HEK293 (cell line): ENCODE measurements around the gene PPP6R3.

ENCODE experiments used
- CTCF ChIA-PET: fragments of 350-600 bp; formaldehyde crosslinking; extraction: SDS; loops from one replicate; lab custom pipeline; 2021; ENCODE audit warnings: antibody characterized with exemption; lab: Yijun Ruan, JAX
- POLR2A ChIA-PET: fragments of 300-600 bp; formaldehyde crosslinking; extraction: SDS; loops from one replicate; lab custom pipeline; 2020; ENCODE audit warnings: antibody characterized with exemption, inconsistent platforms; lab: Yijun Ruan, JAX
- H3K27ac ChIP-seq: fragments of 200-500 bp; sonication (Bioruptor generic); 2 replicates; pipeline ENCODE4 v1.5.1; 2014; ENCODE audit warnings: low read depth, low read length, control low read depth, inconsistent platforms; ENCODE audit errors: extremely low read depth
- H3K36me3 ChIP-seq, 2 experiments: fragments of 200-500 bp in 1 of 2; sonication (Bioruptor generic) in 1 of 2; 1 replicate in 1 of 2; 2 replicates in 1 of 2; pipeline ENCODE4 v1.5.1; 2014 to 2017; ENCODE audit warnings: inconsistent platforms in 2 of 2, low read length in 2 of 2; ENCODE audit not compliant: control insufficient read depth in 2 of 2, insufficient read depth in 1 of 2
- H3K4me1 ChIP-seq: fragments of 200-500 bp; sonication (Bioruptor generic); 2 replicates; pipeline ENCODE4 v1.5.1; 2014; ENCODE audit warnings: mild to moderate bottlenecking, low read length, inconsistent platforms; ENCODE audit not compliant: control insufficient read depth, insufficient read depth
- H3K4me3 ChIP-seq: 2 replicates; pipeline ENCODE4 v1.5.1; 2011; ENCODE audit warnings: low read depth, mild to moderate bottlenecking, control low read depth, low read length, moderate library complexity
- H3K9me3 ChIP-seq: fragments of 200-500 bp; sonication (Bioruptor generic); 2 replicates; pipeline ENCODE4 v1.5.1; 2014; ENCODE audit warnings: low read depth, low read length, inconsistent platforms; ENCODE audit not compliant: control insufficient read depth, insufficient read depth
- GLIS2 ChIP-seq: fragments of 450-650 bp; formaldehyde crosslinking; IDR thresholded peaks from 2 replicates; pipeline ENCODE4 v1.5.1; 2016; ENCODE audit warnings: missing biosample characterization, missing genetic modification characterization
- INSM2 ChIP-seq: fragments of 450-650 bp; formaldehyde crosslinking; IDR thresholded peaks from 2 replicates; pipeline ENCODE4 v1.5.1; 2016; ENCODE audit warnings: missing biosample characterization, missing genetic modification characterization
- MZF1 ChIP-seq: fragments of 450-650 bp; formaldehyde crosslinking; IDR thresholded peaks from 2 replicates; pipeline ENCODE4 v1.5.1; 2017; ENCODE audit warnings: missing biosample characterization, missing genetic modification characterization, borderline replicate concordance
- REPIN1 ChIP-seq: fragments of 450-650 bp; formaldehyde crosslinking; IDR thresholded peaks from 2 replicates; pipeline ENCODE4 v1.5.1; 2017; ENCODE audit warnings: missing biosample characterization, missing genetic modification characterization, low read depth
- REST ChIP-seq: fragments of 450-650 bp; formaldehyde crosslinking; IDR thresholded peaks from 2 replicates; pipeline ENCODE4 v1.5.1; 2016; ENCODE audit warnings: missing biosample characterization, missing genetic modification characterization
- SCRT2 ChIP-seq: fragments of 450-650 bp; formaldehyde crosslinking; IDR thresholded peaks from 2 replicates; pipeline ENCODE4 v1.5.1; 2016; ENCODE audit warnings: missing biosample characterization, missing genetic modification characterization
- ZBTB6 ChIP-seq: fragments of 450-650 bp; formaldehyde crosslinking; IDR thresholded peaks from 2 replicates; pipeline ENCODE4 v1.5.1; 2017; ENCODE audit warnings: missing biosample characterization, missing genetic modification characterization
- ZNF138 ChIP-seq: fragments of 450-650 bp; formaldehyde crosslinking; IDR thresholded peaks from 2 replicates; pipeline ENCODE4 v1.5.1; 2016; ENCODE audit warnings: missing biosample characterization, missing genetic modification characterization, borderline replicate concordance
- ZNF146 ChIP-seq: fragments of 450-650 bp; formaldehyde crosslinking; IDR thresholded peaks from 2 replicates; pipeline ENCODE4 v1.5.1; 2016; ENCODE audit warnings: missing biosample characterization, missing genetic modification characterization
- ZNF175 ChIP-seq: fragments of 450-650 bp; formaldehyde crosslinking; IDR thresholded peaks from 2 replicates; pipeline ENCODE4 v1.5.1; 2016; ENCODE audit warnings: missing biosample characterization, missing genetic modification characterization
- ZNF266 ChIP-seq: fragments of 450-650 bp; formaldehyde crosslinking; IDR thresholded peaks from 2 replicates; pipeline ENCODE4 v1.5.1; 2016; ENCODE audit warnings: missing biosample characterization, missing genetic modification characterization, low read depth
- ZNF311 ChIP-seq: fragments of 450-650 bp; formaldehyde crosslinking; IDR thresholded peaks from 2 replicates; pipeline ENCODE4 v1.5.1; 2017; ENCODE audit warnings: missing biosample characterization, missing genetic modification characterization, borderline replicate concordance
- ZNF366 ChIP-seq: fragments of 450-650 bp; formaldehyde crosslinking; conservative IDR thresholded peaks from 2 replicates; pipeline ENCODE4 v1.5.1; 2016; ENCODE audit warnings: missing biosample characterization, missing genetic modification characterization
- ZNF398 ChIP-seq: fragments of 450-650 bp; formaldehyde crosslinking; IDR thresholded peaks from 2 replicates; pipeline ENCODE4 v1.5.1; 2017; ENCODE audit warnings: missing biosample characterization, missing genetic modification characterization
- ZNF433 ChIP-seq: fragments of 450-650 bp; formaldehyde crosslinking; IDR thresholded peaks from 2 replicates; pipeline ENCODE4 v1.5.1; 2016; ENCODE audit warnings: missing biosample characterization, missing genetic modification characterization, low read depth
- ZNF561 ChIP-seq: fragments of 450-650 bp; IDR thresholded peaks from 2 replicates; pipeline ENCODE4 v1.5.1; 2018; ENCODE audit warnings: missing biosample characterization, missing genetic modification characterization, borderline replicate concordance
- ZNF660 ChIP-seq: fragments of 450-650 bp; IDR thresholded peaks from 2 replicates; pipeline ENCODE4 v1.5.1; 2018; ENCODE audit warnings: missing biosample characterization, mild to moderate bottlenecking, missing genetic modification characterization
- ZNF747 ChIP-seq: fragments of 450-650 bp; formaldehyde crosslinking; IDR thresholded peaks from 2 replicates; pipeline ENCODE4 v1.5.1; 2016; ENCODE audit warnings: missing biosample characterization, missing genetic modification characterization
- TF ChIP-seq, protein P1 (sequence below): fragments of 450-650 bp; formaldehyde crosslinking; IDR thresholded peaks from 2 replicates; pipeline ENCODE4 v1.5.1; 2016; ENCODE audit warnings: missing biosample characterization, missing genetic modification characterization
- TF ChIP-seq, protein P2 (sequence below): fragments of 450-650 bp; formaldehyde crosslinking; IDR thresholded peaks from 2 replicates; pipeline ENCODE4 v1.5.1; 2017; ENCODE audit warnings: missing biosample characterization, missing genetic modification characterization

PPP6R3 gene

DNA sequence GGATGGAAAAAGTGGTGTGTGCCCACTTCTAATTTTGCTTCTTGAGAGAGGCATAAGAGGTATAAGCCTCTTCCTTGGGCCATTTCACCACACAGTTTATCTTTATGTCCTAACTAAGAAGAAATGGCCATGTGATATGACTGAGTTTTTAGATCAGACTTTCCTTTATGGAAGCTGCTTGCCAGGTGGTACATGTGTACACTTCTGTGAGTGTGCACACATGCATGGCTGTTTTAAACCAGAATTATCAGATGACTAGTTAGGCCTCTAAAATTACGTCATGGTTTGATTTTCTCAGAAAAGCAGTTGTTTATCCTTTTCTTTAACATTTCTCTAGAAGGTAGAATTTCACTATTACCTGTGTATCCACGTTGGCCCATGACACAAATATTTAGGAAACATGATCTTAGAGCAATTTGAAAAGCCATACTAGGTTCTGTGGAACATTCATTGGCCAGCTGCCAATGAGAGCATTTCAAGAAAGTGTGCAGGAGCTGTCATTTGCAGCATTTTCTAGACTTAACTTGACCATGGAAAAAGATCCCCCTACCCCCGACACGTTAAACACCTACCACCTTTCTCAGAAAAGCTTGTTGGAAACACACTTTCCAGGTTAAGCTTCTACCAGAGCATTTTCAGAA is 114.6 kb downstream of the PPP6R3 start (continued):
- TF ChIP-seq, protein P1, sequence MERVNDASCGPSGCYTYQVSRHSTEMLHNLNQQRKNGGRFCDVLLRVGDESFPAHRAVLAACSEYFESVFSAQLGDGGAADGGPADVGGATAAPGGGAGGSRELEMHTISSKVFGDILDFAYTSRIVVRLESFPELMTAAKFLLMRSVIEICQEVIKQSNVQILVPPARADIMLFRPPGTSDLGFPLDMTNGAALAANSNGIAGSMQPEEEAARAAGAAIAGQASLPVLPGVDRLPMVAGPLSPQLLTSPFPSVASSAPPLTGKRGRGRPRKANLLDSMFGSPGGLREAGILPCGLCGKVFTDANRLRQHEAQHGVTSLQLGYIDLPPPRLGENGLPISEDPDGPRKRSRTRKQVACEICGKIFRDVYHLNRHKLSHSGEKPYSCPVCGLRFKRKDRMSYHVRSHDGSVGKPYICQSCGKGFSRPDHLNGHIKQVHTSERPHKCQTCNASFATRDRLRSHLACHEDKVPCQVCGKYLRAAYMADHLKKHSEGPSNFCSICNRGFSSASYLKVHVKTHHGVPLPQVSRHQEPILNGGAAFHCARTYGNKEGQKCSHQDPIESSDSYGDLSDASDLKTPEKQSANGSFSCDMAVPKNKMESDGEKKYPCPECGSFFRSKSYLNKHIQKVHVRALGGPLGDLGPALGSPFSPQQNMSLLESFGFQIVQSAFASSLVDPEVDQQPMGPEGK = no peak
- TF ChIP-seq ZNF660 (tag by site-specific recombination) (no peak), ZNF311 (no peak), REPIN1 (tag by site-specific recombination) (no peak), ZNF266 (no peak)

GRCh38 chr11:68579455-68579854 is 118.9 kb downstream of the PPP6R3 start:
- ChIA-PET CTCF (interaction anchor here (1.2 kb wide), 1 partner anchor 9 kb away, joined by 3 read pairs; no protein-coding TSS in a partner anchor), POLR2A (no interaction called here)
- no peak overlapping the region for H3K27ac ChIP-seq
- TF ChIP-seq ZNF366 (no peak), GLIS2 (tag by site-specific recombination) (no peak), ZNF146 (tag by site-specific recombination) (no peak)
- no peaks in the 10 kb centered on the region for H3K4me1 ChIP-seq
- no peaks in the 10 kb centered on the region for H3K9me3 ChIP-seq
- H3K4me3 ChIP-seq = no peak overlapping the region
- H3K36me3 ChIP-seq = peaks cover 0 to 82% of the 10 kb centered on the region in 2 experiments; a peak in 2 of 3 replicates

DNA sequence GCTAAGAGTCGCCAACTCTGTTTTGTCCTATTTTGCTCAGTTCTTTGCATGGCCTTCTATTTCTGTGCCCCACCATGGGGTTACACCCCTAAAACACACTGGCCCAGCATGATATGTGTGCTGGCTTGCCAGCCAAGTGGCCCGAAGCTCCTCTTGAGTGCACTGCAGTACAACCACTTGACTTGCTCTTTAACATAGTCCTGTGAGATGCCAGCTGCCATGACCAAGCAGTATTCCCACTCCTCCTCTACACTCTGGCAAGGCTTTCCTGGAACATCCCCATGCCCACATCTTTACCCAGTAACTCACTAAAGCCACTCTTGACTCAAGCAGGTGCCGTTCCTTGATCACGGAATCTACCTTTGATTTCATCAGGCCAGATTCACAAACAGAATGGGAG is 120.9 kb downstream of the PPP6R3 start:
- peaks cover 0 to 75% of the 10 kb centered on the region in 2 experiments; a peak in 2 of 3 replicates for H3K36me3 ChIP-seq
- H3K27ac ChIP-seq = no peak overlapping the region
- POLR2A ChIA-PET = no interaction called here
- no peaks in the 10 kb centered on the region for H3K9me3 ChIP-seq
- H3K4me3 ChIP-seq = no peak overlapping the region
- no peaks in the 10 kb centered on the region for H3K4me1 ChIP-seq
- CTCF ChIA-PET = no interaction called here
- TF ChIP-seq ZNF311 (no peak), MZF1 (tag by site-specific recombination) (no peak), ZNF175 (tag by site-specific recombination) (no peak), INSM2 (tag by site-specific recombination) (no peak), ZNF747 (tag by site-specific recombination) (no peak), ZBTB6 (no peak), SCRT2 (tag by site-specific recombination) (no peak), ZNF138 (no peak), ZNF433 (tag by site-specific recombination) (no peak), REST (tag by site-specific recombination) (no peak), ZNF398 (tag by site-specific recombination) (no peak), ZNF561 (tag by site-specific recombination) (no peak)
- TF ChIP-seq, protein P2, sequence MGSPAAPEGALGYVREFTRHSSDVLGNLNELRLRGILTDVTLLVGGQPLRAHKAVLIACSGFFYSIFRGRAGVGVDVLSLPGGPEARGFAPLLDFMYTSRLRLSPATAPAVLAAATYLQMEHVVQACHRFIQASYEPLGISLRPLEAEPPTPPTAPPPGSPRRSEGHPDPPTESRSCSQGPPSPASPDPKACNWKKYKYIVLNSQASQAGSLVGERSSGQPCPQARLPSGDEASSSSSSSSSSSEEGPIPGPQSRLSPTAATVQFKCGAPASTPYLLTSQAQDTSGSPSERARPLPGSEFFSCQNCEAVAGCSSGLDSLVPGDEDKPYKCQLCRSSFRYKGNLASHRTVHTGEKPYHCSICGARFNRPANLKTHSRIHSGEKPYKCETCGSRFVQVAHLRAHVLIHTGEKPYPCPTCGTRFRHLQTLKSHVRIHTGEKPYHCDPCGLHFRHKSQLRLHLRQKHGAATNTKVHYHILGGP (tag by site-specific recombination) = no peak
